GM21529 (cell line): ENCODE data around the gene FITM2.
"Not testable (repeated sequence)": the region's sequence is repeated elsewhere in the genome, so short reads cannot be mapped to it uniquely, and the experiment has no call there.

Experiments used
- ATAC-seq: cut with Tn5 transposase; IDR thresholded peaks from one replicate; pipeline ENCODE4 v1.9.1; 2021; ENCODE audit not compliant: unreplicated experiment

FITM2 gene

DNA sequence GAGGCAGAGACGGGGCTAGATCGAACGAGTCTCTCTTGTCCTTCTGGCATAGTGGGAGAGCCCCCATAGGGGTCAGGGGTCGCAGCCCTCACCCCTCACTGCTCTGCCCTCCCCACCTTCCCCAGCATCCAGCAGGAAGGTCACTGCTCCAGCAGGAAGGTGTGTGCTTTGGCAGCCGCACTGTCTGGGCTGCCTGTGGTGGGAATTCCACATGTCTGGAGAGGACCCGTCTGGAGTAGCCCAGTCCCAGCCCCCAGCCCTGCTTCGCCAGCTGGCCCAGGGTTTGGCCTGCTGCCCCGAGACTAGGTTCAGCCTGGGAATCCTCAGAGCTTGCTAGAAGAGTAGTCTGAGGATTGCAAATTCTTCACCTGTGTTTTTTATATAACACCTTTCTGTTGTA is 23.3 kb upstream of the FITM2 start:
- no peak for ATAC-seq

- ATAC-seq: no peak
These were observed 20.2 kb upstream of the FITM2 start for GRCh38 chr20:44331201-44331600.

DNA sequence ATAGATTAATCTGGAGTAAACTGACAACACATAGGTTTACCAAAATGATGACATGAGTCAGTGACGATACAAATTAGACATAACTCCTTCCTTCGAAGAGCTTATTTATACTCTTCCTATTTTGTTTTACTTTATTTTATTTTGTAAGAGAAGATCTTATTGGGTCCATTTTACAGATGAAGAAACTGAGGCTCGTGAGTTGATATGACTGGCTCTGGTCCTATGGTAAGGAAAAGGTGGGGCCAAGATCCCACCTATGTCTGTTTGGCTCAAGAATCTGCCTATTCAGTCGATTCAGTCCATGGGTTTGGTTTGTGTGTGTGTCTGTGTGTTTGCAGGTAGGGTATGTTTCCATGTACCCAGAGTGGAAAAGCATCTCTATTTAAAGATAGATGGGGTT is 17.4 kb upstream of the FITM2 start:
- no peak for ATAC-seq

DNA sequence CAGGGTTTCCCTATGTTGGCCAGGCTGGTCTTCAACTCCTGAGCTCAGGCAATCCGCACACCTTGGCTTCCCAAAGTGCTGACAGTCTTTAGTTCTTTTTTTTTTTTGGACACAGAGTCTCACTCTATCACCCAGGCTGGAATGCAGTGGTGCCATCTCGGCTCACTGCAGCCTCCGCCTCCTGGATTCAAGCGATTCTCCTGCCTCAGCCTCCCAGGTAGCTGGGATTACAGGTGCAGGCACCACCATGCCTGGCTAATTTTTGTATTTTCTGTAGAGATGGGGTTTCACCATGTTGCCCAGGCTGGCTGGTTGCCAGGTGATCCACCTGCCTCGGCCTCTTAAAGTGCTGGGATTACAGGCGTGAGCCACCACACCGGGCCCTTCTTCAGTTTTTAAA is 16.7 kb upstream of the FITM2 start:
- not testable (repeated sequence) for ATAC-seq

GRCh38 chr20:44326391-44327159 is 15.6 kb upstream of the FITM2 start:
- no peak for ATAC-seq

- no peak for ATAC-seq
These were observed 13.3 kb upstream of the FITM2 start for GRCh38 chr20:44324343-44324742.

DNA sequence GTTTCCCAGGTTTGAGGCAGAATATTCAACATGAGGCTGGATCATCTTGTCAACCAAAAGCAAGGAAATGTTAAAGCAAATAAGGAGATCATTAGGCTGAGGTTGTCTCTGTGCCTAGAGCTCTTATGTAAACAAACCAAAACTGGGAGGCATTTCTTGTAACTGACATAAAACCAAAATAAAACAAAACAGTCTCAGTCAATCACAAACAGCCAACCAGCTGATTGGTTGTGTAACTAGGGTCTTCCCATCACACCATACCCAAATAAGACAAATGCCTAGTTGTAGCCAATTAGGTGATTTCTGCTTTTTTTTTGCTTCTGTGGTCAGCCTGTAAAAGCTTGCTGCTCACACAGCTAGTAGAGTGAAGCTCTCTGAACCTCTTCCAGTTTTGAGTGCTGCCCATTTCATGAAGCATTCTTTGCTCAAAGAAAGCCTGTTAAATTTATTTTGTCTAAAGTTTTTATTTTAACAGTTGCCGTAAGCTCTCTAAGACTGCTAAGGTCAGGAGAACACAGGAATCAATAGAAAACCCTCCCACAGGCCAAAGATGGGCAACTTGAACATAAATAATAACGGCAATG is 8.9 kb upstream of the FITM2 start:
- no peak for ATAC-seq

- ATAC-seq: no peak
These were observed 3.9 kb upstream of the FITM2 start for GRCh38 chr20:44314870-44315269.

DNA sequence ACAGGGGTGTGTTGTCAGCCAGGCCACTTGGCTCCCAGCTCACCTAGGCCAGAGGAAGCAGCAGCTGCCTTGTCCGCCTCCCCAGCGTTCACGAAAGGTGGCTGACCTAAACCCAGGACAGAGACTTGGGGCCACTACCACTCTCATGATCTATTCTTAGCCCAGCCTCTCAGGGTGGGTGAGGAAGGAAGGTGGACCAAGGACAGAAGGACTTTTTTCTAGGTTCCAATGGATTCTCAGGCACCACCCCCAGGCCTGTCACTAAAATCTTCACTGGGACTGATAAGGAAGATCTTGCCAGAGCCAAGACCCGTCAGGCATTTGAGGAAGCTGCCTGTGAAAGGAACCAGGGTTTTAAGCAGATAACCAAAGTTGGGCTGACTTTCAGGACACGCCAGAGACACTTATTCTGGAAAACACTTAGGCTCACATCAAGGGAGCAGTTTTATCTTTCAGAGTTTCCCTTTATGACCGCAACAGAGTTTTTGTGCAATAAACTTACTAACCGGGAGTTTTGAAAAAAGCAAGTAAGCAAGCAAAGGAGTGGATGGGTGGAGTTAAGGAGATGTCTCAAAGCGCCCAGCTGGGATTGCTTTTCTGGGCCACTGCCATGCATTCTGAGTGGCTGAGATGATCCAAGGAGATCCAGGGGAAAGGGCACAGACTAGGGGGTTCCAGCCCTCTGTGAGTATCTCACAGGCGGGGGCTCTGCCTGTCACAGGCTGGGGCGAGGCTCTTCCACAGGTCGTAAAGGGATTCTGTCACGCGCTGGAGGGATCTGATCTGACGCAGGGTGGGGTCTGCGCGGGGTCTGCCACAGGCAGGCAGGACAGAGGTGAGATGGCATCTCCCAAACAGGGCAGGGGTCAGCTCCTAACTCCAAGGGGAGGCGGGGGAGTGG is 989 bp downstream of the FITM2 start:
- ATAC-seq: no peak

DNA sequence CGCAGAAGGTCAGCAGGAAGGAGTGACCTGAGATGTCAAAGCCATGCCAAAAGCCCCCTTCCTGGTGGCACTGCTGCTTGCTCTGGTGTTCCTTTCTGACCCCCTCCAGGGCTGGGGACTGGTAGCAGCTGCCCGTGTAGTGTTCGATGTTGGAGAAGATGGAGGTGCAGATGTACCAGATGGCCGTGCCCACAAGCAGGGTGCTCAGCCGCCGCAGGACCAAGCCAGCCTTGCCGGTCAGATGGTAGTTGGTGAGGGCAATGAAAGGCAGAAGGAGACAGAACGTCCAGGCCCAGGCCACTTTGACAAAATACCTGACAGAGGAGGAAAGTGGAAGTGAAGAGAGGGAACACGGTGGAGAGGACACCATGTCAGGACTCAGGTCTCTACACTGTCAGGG is 4.1 kb downstream of the FITM2 start:
- no peak for ATAC-seq

- no peak for ATAC-seq
These were observed 6.6 kb downstream of the FITM2 start for GRCh38 chr20:44304383-44304782.

DNA sequence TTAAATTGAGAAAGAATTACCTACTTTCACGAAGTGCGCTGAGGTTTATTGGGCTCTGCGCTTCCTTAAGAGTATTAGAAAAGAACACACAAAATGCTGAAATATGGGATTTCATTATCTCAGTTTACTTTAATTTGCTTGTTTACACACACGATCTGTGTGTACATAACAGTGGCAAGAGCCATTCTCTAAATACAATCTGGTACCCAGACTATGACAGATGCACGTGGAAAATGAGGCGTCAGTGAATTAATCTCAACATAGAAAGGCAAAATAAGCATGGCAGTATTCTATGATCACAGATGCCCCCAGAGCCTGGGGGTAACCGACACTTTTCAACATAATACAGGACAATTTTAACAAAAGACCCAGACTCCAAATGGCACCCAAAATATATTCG is 8.3 kb downstream of the FITM2 start:
- ATAC-seq: no peak

- no peak for ATAC-seq
These were observed 8.9 kb downstream of the FITM2 start for GRCh38 chr20:44302026-44302669.

GRCh38 chr20:44301285-44301684 is 9.7 kb downstream of the FITM2 start:
- ATAC-seq: no peak

DNA sequence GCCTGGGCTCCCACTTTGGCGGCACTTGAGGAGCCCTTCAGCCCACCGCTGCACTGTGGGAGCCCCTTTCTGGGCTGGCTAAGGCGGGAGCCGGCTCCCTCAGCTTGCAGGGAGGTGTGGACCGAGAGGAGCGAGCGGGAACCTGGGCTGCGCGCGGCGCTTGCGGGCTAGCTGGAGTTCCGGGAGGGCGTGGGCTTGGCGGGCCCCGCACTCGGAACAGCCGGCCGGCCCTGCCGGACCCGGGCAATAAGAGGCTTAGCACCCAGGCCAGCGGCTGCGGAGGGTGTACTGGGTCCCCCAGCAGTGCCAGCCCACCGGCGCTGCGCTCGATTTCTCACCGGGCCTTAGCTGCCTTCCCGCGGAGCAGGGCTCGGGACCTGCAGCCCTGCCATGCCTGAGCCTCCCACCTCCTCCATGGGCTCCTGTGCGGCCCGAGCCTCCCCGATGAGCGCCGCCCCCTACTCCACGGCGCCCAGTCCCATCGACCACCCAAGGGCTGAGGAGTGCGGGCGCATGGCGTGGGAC is 11.9 kb downstream of the FITM2 start:
- ATAC-seq: not testable (repeated sequence)

DNA sequence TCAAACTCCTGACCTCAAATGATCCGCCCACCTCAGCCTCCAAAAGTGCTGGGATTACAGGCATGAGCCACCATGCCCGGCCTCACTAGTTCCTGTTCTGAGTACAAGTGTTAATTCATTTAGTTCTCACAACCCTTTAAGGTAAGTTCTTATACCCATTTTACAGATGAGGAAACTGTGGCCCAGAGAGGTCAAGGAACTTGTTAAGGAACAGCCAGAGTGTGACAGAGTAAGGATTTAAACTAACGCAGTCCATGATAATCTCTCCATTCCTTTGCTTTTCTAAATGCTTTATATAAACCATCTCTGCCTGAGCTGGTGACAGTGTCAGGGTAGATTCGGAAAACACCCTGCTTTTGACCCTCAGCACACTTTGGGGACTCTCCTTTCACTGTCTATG is 13.3 kb downstream of the FITM2 start:
- ATAC-seq: no peak

DNA sequence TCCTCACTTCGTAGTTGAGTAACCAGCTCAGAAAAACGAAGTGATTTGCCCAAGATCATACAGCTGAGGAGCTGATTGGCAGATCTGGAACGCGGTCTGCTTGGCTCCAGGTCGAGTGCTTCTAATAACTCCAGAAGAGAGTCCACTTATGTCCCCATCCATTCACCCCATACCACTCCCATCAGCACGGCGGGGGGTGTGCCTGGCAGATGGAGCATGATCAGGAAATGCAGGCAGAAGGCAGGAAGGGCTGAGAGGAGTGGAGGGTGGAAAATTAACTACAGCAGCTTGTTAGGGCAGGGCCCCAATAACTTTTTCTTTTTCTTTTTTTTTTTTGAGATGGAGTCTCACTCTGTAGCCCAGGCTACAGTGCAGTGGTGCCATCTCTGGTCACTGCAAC is 15.0 kb downstream of the FITM2 start:
- ATAC-seq: no peak

DNA sequence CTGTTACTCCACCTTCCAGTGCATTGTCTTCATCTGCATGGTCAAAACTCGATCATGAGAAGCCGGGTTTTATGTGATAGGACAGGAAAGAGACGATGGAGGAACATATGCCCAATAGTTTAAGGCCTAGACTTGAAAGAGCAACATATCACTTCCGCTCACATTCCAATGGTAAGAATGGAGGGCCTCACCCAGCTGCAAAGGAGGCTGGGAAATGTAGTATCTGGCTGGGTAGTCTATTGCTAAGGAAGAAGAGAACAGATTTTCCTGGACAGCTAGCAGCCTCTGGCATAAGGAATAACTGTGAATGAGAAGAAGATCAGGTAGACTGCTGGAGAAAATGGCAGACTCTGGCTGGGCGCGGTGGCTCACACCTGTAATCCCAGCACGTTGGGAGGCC is 19.2 kb downstream of the FITM2 start:
- ATAC-seq: no peak

- ATAC-seq: no peak
These were observed 22.8 kb downstream of the FITM2 start for GRCh38 chr20:44288252-44288651.

- no peak for ATAC-seq
These were observed 23.5 kb downstream of the FITM2 start for GRCh38 chr20:44287272-44288097.
